H1 (cell line): ENCODE data around the gene RHOT1.
"Not testable (repeated sequence)": the region's sequence is repeated elsewhere in the genome, so short reads cannot be mapped to it uniquely, and the experiment has no call there.

Source experiments
- CBX8 ChIP-seq: fragments of 300-800, 300-1000 bp; sonication (generic); IDR thresholded peaks from 2 replicates; pipeline ENCODE4 v1.7.1; 2016; ENCODE audit warnings: low read depth, low read length, borderline replicate concordance
- EP300 ChIP-seq, 2 experiments: IDR thresholded peaks; 1 replicate in 1 of 2; 2 replicates in 1 of 2; pipeline ENCODE4 v1.6.1; 2011 to 2012; ENCODE audit warnings: low read depth in 2 of 2, low read length in 2 of 2, mild to moderate bottlenecking in 2 of 2, borderline replicate concordance in 1 of 2, inconsistent platforms in 1 of 2, moderate library complexity in 1 of 2
- SIX5 ChIP-seq: IDR thresholded peaks from 2 replicates; pipeline ENCODE4 v1.6.1; 2011; ENCODE audit warnings: mild to moderate bottlenecking, low read depth, low read length
- SP1 ChIP-seq: IDR thresholded peaks from 2 replicates; pipeline ENCODE4 v1.6.1; 2011; ENCODE audit warnings: low read depth, low read length
- TF ChIP-seq, protein P1 (sequence below), 3 experiments: IDR thresholded peaks; 1 replicate in 2 of 3; 2 replicates in 1 of 3; pipeline versions ENCODE4 v1.5.1 to v1.6.1; 2011; ENCODE audit warnings: low read length in 3 of 3, mild to moderate bottlenecking in 3 of 3, inconsistent platforms in 2 of 3, low read depth in 1 of 3, moderate library complexity in 1 of 3; ENCODE audit not compliant: insufficient read depth in 1 of 3; ENCODE audit errors: control extremely low read depth in 1 of 3

DNA sequence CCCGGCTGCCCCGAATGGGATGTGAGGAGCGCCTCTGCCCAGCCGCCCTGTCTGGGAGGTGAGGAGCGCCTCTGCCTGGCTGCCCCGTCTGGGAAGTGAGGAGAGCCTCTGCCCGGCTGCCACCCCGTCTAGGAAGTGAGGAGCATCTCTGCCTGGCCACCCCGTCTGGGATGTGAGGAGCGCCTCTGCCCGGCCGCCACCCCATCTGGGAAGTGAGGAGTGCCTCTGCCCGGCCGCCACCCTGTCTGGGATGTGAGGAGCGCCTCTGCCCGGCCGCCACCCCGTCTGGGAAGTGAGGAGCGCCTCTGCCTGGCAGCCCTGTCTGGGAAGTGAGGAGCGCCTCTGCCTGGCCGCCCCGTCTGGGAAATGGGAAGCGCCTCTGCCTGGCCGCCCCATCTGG lies 36.4 kb downstream of the RHOT1 start:
- peak in 1 of 2 experiments; percentile 39; a peak in 1 of 3 replicates for TF ChIP-seq EP300 (IDR thresholded peaks at IDR 0.05; ENCODE audit: borderline replicate concordance in 1 of 2, low read depth in 2 of 2, low read length in 2 of 2)
- not testable (repeated sequence) for TF ChIP-seq SP1, CBX8, SIX5
- TF ChIP-seq, protein P1, sequence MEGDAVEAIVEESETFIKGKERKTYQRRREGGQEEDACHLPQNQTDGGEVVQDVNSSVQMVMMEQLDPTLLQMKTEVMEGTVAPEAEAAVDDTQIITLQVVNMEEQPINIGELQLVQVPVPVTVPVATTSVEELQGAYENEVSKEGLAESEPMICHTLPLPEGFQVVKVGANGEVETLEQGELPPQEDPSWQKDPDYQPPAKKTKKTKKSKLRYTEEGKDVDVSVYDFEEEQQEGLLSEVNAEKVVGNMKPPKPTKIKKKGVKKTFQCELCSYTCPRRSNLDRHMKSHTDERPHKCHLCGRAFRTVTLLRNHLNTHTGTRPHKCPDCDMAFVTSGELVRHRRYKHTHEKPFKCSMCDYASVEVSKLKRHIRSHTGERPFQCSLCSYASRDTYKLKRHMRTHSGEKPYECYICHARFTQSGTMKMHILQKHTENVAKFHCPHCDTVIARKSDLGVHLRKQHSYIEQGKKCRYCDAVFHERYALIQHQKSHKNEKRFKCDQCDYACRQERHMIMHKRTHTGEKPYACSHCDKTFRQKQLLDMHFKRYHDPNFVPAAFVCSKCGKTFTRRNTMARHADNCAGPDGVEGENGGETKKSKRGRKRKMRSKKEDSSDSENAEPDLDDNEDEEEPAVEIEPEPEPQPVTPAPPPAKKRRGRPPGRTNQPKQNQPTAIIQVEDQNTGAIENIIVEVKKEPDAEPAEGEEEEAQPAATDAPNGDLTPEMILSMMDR (IDR thresholded peaks at IDR 0.05; ENCODE audit: control extremely low read depth in 1 of 3, insufficient read depth in 1 of 3, low read depth in 1 of 3, low read length in 3 of 3), result not testable (repeated sequence)
